OCI-LY1 (cell line): ENCODE results near the gene ARHGAP18.

ENCODE experiments used
- CTCF ChIP-seq: fragments of 200-600 bp; sonication (generic), shearing (Covaris generic); IDR thresholded peaks from 2 replicates; pipeline ENCODE4 v1.5.1; 2017; ENCODE audit warnings: mild to moderate bottlenecking, antibody characterized with exemption, low read length, moderate library complexity, mixed read lengths
- EZH2 ChIP-seq: fragments of 200-600 bp; sonication (generic), shearing (Covaris generic); IDR thresholded peaks from 2 replicates; pipeline ENCODE4 v1.8.0; 2017; ENCODE audit warnings: borderline replicate concordance, mixed run types, mild to moderate bottlenecking, antibody characterized with exemption, low read length, moderate library complexity, mixed read lengths

- TF ChIP-seq CTCF (no peak), EZH2 (no peak)
Measured at GRCh38 chr6:129539032-129539431, 170.9 kb downstream of the ARHGAP18 start.
